HG02885 (cell line): ENCODE results near the gene LYPD1.

Source experiments
- ATAC-seq: cut with Tn5 transposase; IDR thresholded peaks from one replicate; pipeline ENCODE4 v1.9.1; 2021; ENCODE audit warnings: mild to moderate bottlenecking; ENCODE audit not compliant: unreplicated experiment, poor library complexity

The LYPD1 gene

GRCh38 chr2:132599556-132599955, 70.4 kb downstream of the LYPD1 start:
- no peak for ATAC-seq

DNA sequence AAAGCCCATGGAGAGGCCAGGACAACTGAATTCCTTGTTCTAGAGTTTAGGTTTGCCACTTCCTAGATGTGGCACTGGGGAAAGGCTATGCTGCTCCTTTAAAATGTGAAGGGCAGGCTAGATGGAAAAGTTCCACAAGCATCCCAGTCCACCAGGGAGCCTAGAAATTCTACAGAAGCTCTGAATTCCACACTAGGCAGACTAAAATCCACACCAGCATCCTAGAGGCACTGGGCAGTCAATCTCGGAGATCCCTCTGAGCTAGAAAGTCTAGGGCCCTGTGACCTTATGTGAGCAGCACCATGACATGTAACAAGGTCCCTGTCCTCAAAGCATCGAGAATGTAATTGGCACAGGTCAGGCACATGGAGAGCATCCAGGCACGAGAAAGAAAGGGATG, 71.5 kb downstream of the LYPD1 start:
- ATAC-seq, result no peak

- ATAC-seq, result no peak
Measured at GRCh38 chr2:132597831-132598230, 72.2 kb downstream of the LYPD1 start.

- ATAC-seq, result no peak
Measured at GRCh38 chr2:132597166-132597565, 72.8 kb downstream of the LYPD1 start.

DNA sequence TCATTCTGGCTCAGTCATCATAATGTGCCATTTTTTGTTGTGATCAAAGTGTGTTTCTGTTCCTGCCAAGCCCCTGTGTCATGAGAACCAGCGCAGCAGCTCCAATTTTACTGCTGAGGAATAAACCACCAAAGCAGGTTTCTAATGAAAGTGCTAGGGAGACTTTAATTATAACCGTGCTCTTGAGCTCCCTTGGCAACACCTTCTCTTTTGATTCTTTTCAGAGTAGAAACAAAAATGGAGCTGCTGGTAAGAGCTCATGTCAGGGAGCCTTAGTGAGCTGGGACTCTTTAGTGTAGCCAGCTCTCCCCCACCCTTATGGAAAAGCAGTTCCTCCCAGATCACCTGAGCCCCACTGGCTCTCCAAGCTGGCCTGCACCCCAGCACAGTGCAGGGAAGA, 74.3 kb downstream of the LYPD1 start:
- ATAC-seq, result no peak

GRCh38 chr2:132595186-132595585, 74.8 kb downstream of the LYPD1 start:
- ATAC-seq, result no peak
